Measurements from ENCODE around the gene PKLR. TPM values are rescaled to one million over a fixed set of nuclear protein-coding genes. Genes with fewer than 3 reads are reported as not detected.

Gene PKLR
- total and polyA plus RNA-seq, 2 of the 4 experiments (the other 2 are of a cell fraction) = 0.03 TPM; not detected in 1

- DNase-seq (peak; percentile 93), ATAC-seq (ENCODE audit: low read depth) (peak; percentile 73)
- dilution Hi-C loops (cut with HindIII; ENCODE audit: low sequenced_read_pairs, unreplicated experiment) (no loop called here), intact Hi-C loops (cut with micrococcal nuclease) (loop anchor here (5.0 to 10.0 kb wide), 3 partner anchors 119 to 323 kb away; partner anchors contain the start of genes MTX1 and THBS3), in situ Hi-C loops (cut with MboI; ENCODE audit: low sequenced_read_pairs) (no loop called here)
- Histone ChIP-seq H3K9me3 (ENCODE audit: control insufficient read depth, insufficient read depth, low read length) (no peaks in the 10 kb centered on the region), H3K18ac (ENCODE audit: low read depth, low read length) (peak overlapping the region; percentile 44; the same call in 1 of the 2 replicates), H4K5ac (ENCODE audit: low read depth, low read length) (peak overlapping the region; percentile 67), H3K4me2 (ENCODE audit: low read depth, low read length) (peak overlapping the region; percentile 95), H2BK15ac (ENCODE audit: low read depth, low read length) (0 out of 3 replicates have a peak overlapping the region, but pooled peaks have one; percentile 38), H2AK5ac (ENCODE audit: low read depth, low read length) (peak overlapping the region; percentile 57), H2BK20ac (ENCODE audit: low read depth, low read length) (no peak overlapping the region), H3K27ac (ENCODE audit: insufficient read depth, low read length) (peak overlapping the region; percentile 95), H2AFZ (replicated peaks; ENCODE audit: low read length, poor library complexity) (peak overlapping the region; percentile 98), H3K4me1 (ENCODE audit: control insufficient read depth, insufficient read depth, low read length) (peaks cover 18% of the 10 kb centered on the region; the same call in 1 of the 2 replicates), H3K4me3 (ENCODE audit: insufficient read depth, low read depth, low read length) (peak overlapping the region; percentile 58), H3K23ac (ENCODE audit: low read depth, low read length) (peak overlapping the region; percentile 84; the same call in 1 of the 2 replicates), H3K79me1 (ENCODE audit: low read depth in 1 of 2, low read length in 2 of 2) (peaks cover 9 to 59% of the 10 kb centered on the region in 2 experiments), H3K4ac (ENCODE audit: low read depth, low read length) (peak overlapping the region; percentile 96), H2BK120ac (ENCODE audit: low read depth, low read length) (peak overlapping the region; percentile 48; the same call in 1 of the 2 replicates), H3K27me3 (ENCODE audit: control insufficient read depth, insufficient read depth, low read length) (no peaks in the 10 kb centered on the region), H2BK5ac (ENCODE audit: low read depth, low read length, poor library complexity, severe bottlenecking) (peak overlapping the region; percentile 81), H4K8ac (ENCODE audit: low read depth in 2 of 2, low read length in 2 of 2) (peak overlapping the region; percentile 51 to 92; a peak in 3 of 4 replicates), H3K36me3 (ENCODE audit: control insufficient read depth, insufficient read depth, low read length) (peaks cover 18% of the 10 kb centered on the region), H3K14ac (replicated peaks; ENCODE audit: low read depth, low read length) (peak overlapping the region; percentile 79), H4K91ac (ENCODE audit: insufficient read depth, low read depth, low read length) (peak overlapping the region; percentile 85), H4K20me1 (ENCODE audit: insufficient read depth, low read length) (peaks cover 25% of the 10 kb centered on the region), H3K9ac (ENCODE audit: low read depth, low read length) (peak overlapping the region; percentile 80), H3K9me1 (ENCODE audit: insufficient read depth, low read length) (peaks cover 16% of the 10 kb centered on the region; the same call in 1 of the 2 replicates), H2AK9ac (replicated peaks; ENCODE audit: low read depth, low read length, poor library complexity) (peak overlapping the region; percentile 99), H3K56ac (ENCODE audit: extremely low read depth, insufficient read depth, low read length) (peak overlapping the region; percentile 60)
- no CpG with 5 or more reads among the region's 44 CpGs for WGBS, 2 experiments (ENCODE audit: extremely low coverage in 2 of 2, insufficient read length in 1 of 2)
- ChIA-PET POLR2A (ENCODE audit: unreplicated experiment) (interaction anchor here (0.6 to 1.0 kb wide), 2 partner anchors 9 to 80 kb away, joined by 3 to 5 read pairs; no protein-coding TSS in a partner anchor), CTCF (interaction anchor here (0.6 to 1.6 kb wide), 4 partner anchors 13 to 383 kb away, joined by 3 to 5 read pairs (median 4); no protein-coding TSS in a partner anchor)
- no TSS peak for BruUV-seq (replicated peaks)
- no peak for TF ChIP-seq BHLHE40 (IDR thresholded peaks at IDR 0.05; ENCODE audit: low read depth, low read length)
- TF ChIP-seq NFE2L2 (IDR thresholded peaks at IDR 0.05; ENCODE audit: low read depth, low read length) = no peak
- peak; percentile 64 for TF ChIP-seq POLR2A (IDR thresholded peaks at IDR 0.05; ENCODE audit: low read depth, low read length)
- TF ChIP-seq CHD1 (IDR thresholded peaks at IDR 0.05; ENCODE audit: low read depth, low read length) = no peak
- peak; percentile 99 for TF ChIP-seq USF2 (IDR thresholded peaks at IDR 0.05; ENCODE audit: low read depth, low read length)
- TF ChIP-seq FOS (IDR thresholded peaks at IDR 0.05; ENCODE audit: low read depth, low read length) = peak; percentile 46; the same call in 1 of the 2 replicates
- TF ChIP-seq SMC3 (IDR thresholded peaks at IDR 0.05; ENCODE audit: low read depth, low read length) = no peak
- peak; percentile 72; the same call in 1 of the 2 replicates for TF ChIP-seq MAZ (IDR thresholded peaks at IDR 0.05; ENCODE audit: borderline replicate concordance, low read depth, low read length)
- TF ChIP-seq RAD21 (IDR thresholded peaks at IDR 0.05; ENCODE audit: low read length) = no peak
- TF ChIP-seq RCOR1 (IDR thresholded peaks at IDR 0.05; ENCODE audit: insufficient replicate concordance, low read length) = no peak
- TF ChIP-seq ELK1 (IDR thresholded peaks at IDR 0.05; ENCODE audit: borderline replicate concordance, low read depth, low read length) = no peak
- TF ChIP-seq MXI1 (IDR thresholded peaks at IDR 0.05; ENCODE audit: borderline replicate concordance, low read depth, low read length) = peak; percentile 70; the same call in 1 of the 2 replicates
- no peak for TF ChIP-seq MAFK (IDR thresholded peaks at IDR 0.05; ENCODE audit: low read depth, low read length)
- TF ChIP-seq RFX5 (IDR thresholded peaks at IDR 0.05; ENCODE audit: low read depth, low read length) = no peak
Observed at GRCh38 chr1:155324037-155324716, 22.9 kb upstream of the PKLR start.
